Caco-2 (cell line): ENCODE results near the gene SLC4A4. TPM values are rescaled to one million over a fixed set of nuclear protein-coding genes. Genes with fewer than 3 reads are reported as not detected.

Experiments
- BruUV-seq: library from RNA; stranded (reverse); fragments of 400-500 nt; replicated peaks from 2 replicates; lab custom pipeline; 2021; lab: Mats Ljungman, UMichigan
- CTCF ChIA-PET: fragments of 300-600 bp; sonication (Branson Sonifier 250); formaldehyde crosslinking; loops from one replicate; lab custom pipeline; 2022; ENCODE audit warnings: antibody characterized with exemption; lab: Charles Lee
- POLR2A ChIA-PET: fragments of 300-600 bp; sonication (Branson Sonifier 250); formaldehyde crosslinking; loops from one replicate; lab custom pipeline; 2022; ENCODE audit warnings: antibody characterized with exemption; lab: Charles Lee
- DNase-seq, 2 experiments: peaks; one replicate each; pipeline versions ENCODE4 v3.0.0 to v3.0.0-alpha.2; 2020 to 2022
- H3K27me3 ChIP-seq: replicated peaks from 2 replicates; pipeline ENCODE4 v1.6.0; 2011; ENCODE audit warnings: low read length; ENCODE audit not compliant: control insufficient read depth, insufficient read depth
- H3K36me3 ChIP-seq: 2 replicates; pipeline ENCODE4 v1.5.1; 2011; ENCODE audit warnings: low read length; ENCODE audit not compliant: control insufficient read depth, insufficient read depth
- H3K4me1 ChIP-seq: fragments of 250-450 bp; sonication (Bioruptor Pico); 2 replicates; pipeline ENCODE4 v1.5.1; 2020; ENCODE audit warnings: mild to moderate bottlenecking
- H3K4me3 ChIP-seq: 2 replicates; pipeline ENCODE4 v1.5.1; 2011; ENCODE audit warnings: low read depth, mild to moderate bottlenecking, control low read depth, low read length
- H3K9me3 ChIP-seq: fragments of 250-450 bp; sonication (Bioruptor Pico); 2 replicates; pipeline ENCODE4 v1.5.1; 2020; ENCODE audit warnings: mild to moderate bottlenecking, moderate library complexity
- H3K27ac Mint-ChIP-seq: one replicate; pipeline ENCODE4 v1.8.0; 2022; ENCODE audit warnings: mixed read lengths; ENCODE audit not compliant: unreplicated experiment
- H3K27me3 Mint-ChIP-seq: one replicate; pipeline ENCODE4 v1.8.0; 2022; ENCODE audit warnings: mixed read lengths; ENCODE audit not compliant: insufficient read depth, unreplicated experiment
- H3K36me3 Mint-ChIP-seq: one replicate; pipeline ENCODE4 v1.8.0; 2022; ENCODE audit warnings: mild to moderate bottlenecking, mixed read lengths; ENCODE audit not compliant: insufficient read depth, unreplicated experiment
- H3K4me1 Mint-ChIP-seq: one replicate; pipeline ENCODE4 v1.8.0; 2022; ENCODE audit warnings: low read depth, mixed read lengths; ENCODE audit not compliant: unreplicated experiment
- H3K4me3 Mint-ChIP-seq: one replicate; pipeline ENCODE4 v1.8.0; 2022; ENCODE audit warnings: mild to moderate bottlenecking, moderate library complexity, mixed read lengths; ENCODE audit not compliant: unreplicated experiment
- H3K9me3 Mint-ChIP-seq: one replicate; pipeline ENCODE4 v1.8.0; 2022; ENCODE audit warnings: mixed read lengths; ENCODE audit not compliant: unreplicated experiment
- CTCF ChIP-seq, 2 experiments: fragments of 200-600 bp in 1 of 2; IDR thresholded peaks; 1 replicate in 1 of 2; 2 replicates in 1 of 2; pipeline versions ENCODE4 v1.5.1 to v1.8.0; 2011 to 2022; ENCODE audit warnings: antibody characterized with exemption in 1 of 2, control low read depth in 1 of 2, inconsistent platforms in 1 of 2, low read depth in 1 of 2, low read length in 1 of 2, mild to moderate bottlenecking in 1 of 2, moderate library complexity in 1 of 2; ENCODE audit not compliant: insufficient read depth in 1 of 2, severe bottlenecking in 1 of 2, unreplicated experiment in 1 of 2
- intact Hi-C: fragments of 100-400 bp; cut with micrococcal nuclease; formaldehyde crosslinking; loops from one replicate; pipeline ENCODE4 v1.10.0; 2022; ENCODE audit not compliant: unreplicated experiment
- total RNA-seq: library from RNA; stranded (reverse); gene quantifications from 2 replicates; pipeline ENCODE4 v1.2.3, GENCODE V29; 2022

SLC4A4 gene
- total RNA-seq, 1 experiment from 2014 or later, result 0.29 TPM

GRCh38 chr4:71377561-71377960 lies 38.7 kb downstream of the SLC4A4 start:
- no peak overlapping the region for H3K27ac Mint-ChIP-seq
- Histone ChIP-seq H3K9me3 (no peaks in the 10 kb centered on the region), H3K27me3 (no peaks in the 10 kb centered on the region), H3K4me3 (no peak overlapping the region), H3K36me3 (no peaks in the 10 kb centered on the region), H3K4me1 (no peaks in the 10 kb centered on the region)
- TF ChIP-seq CTCF (IDR thresholded peaks at IDR 0.05; ENCODE audit: insufficient read depth in 1 of 2, low read depth in 1 of 2, low read length in 1 of 2, severe bottlenecking in 1 of 2, unreplicated experiment in 1 of 2), result no peak
- DNase-seq, result no peak
- ChIA-PET POLR2A (no interaction called here), CTCF (no interaction called here)
- H3K27me3 Mint-ChIP-seq, result no peaks in the 10 kb centered on the region
- intact Hi-C loops, result no loop called here
- H3K4me1 Mint-ChIP-seq, result no peaks in the 10 kb centered on the region
- no peak overlapping the region for H3K4me3 Mint-ChIP-seq
- no peaks in the 10 kb centered on the region for H3K9me3 Mint-ChIP-seq
- no TSS peak for BruUV-seq
- no peaks in the 10 kb centered on the region for H3K36me3 Mint-ChIP-seq

DNA sequence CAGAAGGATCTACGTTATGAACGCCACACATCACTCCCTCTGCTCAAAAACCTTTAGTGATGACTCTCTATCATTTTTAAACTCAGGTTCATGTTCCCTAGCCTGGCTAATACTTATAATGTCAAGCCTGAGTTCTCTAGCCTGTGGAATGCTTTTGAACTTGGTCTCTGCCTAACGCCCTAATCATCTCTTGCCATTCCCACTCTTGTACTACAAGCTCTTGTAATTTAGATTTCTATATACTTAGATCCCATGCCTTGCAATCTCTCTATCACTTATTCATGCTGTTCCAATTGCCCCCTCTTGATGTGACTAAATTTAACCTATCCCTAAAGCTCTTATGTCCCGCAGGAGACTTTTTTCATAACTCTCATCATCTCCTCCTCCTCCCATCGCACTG lies 40.3 kb downstream of the SLC4A4 start:
- Histone ChIP-seq H3K4me1 (peaks cover 9% of the 10 kb centered on the region; the same call in 1 of the 2 replicates), H3K27me3 (no peaks in the 10 kb centered on the region), H3K36me3 (no peaks in the 10 kb centered on the region), H3K9me3 (no peaks in the 10 kb centered on the region), H3K4me3 (no peak overlapping the region)
- Mint-ChIP-seq H3K36me3 (no peaks in the 10 kb centered on the region), H3K27me3 (no peaks in the 10 kb centered on the region), H3K27ac (no peak overlapping the region), H3K4me1 (no peaks in the 10 kb centered on the region), H3K9me3 (no peaks in the 10 kb centered on the region), H3K4me3 (no peak overlapping the region)
- ChIA-PET CTCF (no interaction called here), POLR2A (no interaction called here)
- DNase-seq, result no peak
- intact Hi-C loops, result no loop called here
- no TSS peak for BruUV-seq
- TF ChIP-seq CTCF (IDR thresholded peaks at IDR 0.05; ENCODE audit: insufficient read depth in 1 of 2, low read depth in 1 of 2, low read length in 1 of 2, severe bottlenecking in 1 of 2, unreplicated experiment in 1 of 2), result no peak

GRCh38 chr4:71380788-71381187 lies 42.0 kb downstream of the SLC4A4 start:
- DNase-seq, result no peak
- Mint-ChIP-seq H3K4me1 (no peaks in the 10 kb centered on the region), H3K27ac (no peak overlapping the region), H3K4me3 (no peak overlapping the region), H3K36me3 (no peaks in the 10 kb centered on the region), H3K27me3 (no peaks in the 10 kb centered on the region), H3K9me3 (no peaks in the 10 kb centered on the region)
- no peak overlapping the region for H3K4me3 ChIP-seq
- no peaks in the 10 kb centered on the region for H3K27me3 ChIP-seq
- POLR2A ChIA-PET, result no interaction called here
- TF ChIP-seq CTCF (IDR thresholded peaks at IDR 0.05; ENCODE audit: insufficient read depth in 1 of 2, low read depth in 1 of 2, low read length in 1 of 2, severe bottlenecking in 1 of 2, unreplicated experiment in 1 of 2), result no peak
- H3K9me3 ChIP-seq, result no peaks in the 10 kb centered on the region
- no TSS peak for BruUV-seq
- H3K4me1 ChIP-seq, result peaks cover 9% of the 10 kb centered on the region; the same call in 1 of the 2 replicates
- intact Hi-C loops, result no loop called here
- CTCF ChIA-PET, result no interaction called here
- H3K36me3 ChIP-seq, result no peaks in the 10 kb centered on the region
